ENCODE results near the gene VWA2.

Gene VWA2

DNA sequence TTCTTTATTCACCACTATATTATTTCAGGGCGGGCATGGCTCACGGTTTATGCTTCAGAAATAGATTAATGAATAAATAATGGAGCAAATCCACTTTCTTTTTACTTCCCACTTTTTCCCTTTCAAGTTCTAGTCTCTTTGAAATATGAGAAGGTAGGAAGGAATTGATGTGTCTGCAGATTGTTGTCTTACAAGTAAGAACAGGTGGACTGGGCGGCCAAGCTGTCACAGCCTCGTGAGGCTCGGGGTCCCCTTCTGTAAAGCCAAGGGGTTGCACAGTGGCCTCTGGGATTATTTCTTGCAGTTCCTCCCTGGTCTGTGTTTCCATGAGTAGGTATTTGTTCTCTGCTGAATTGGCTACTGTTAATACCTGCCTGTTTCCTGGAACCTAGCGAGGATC, 11.2 kb downstream of the VWA2 start:
- Histone ChIP-seq H3K9me3 (ENCODE audit: insufficient read depth, low read depth, low read length) (no peaks in the 10 kb centered on the region), H3K27ac (ENCODE audit: low read length) (no peak overlapping the region), H3K27me3 (ENCODE audit: insufficient read depth, low read length) (no peaks in the 10 kb centered on the region), H3K36me3 (ENCODE audit: insufficient read depth, low read depth, low read length) (no peaks in the 10 kb centered on the region), H3K4me3 (ENCODE audit: low read length) (no peak overlapping the region), H3K9ac (ENCODE audit: low read depth, low read length) (no peak overlapping the region), H3K4me1 (ENCODE audit: insufficient read depth, low read length) (no peaks in the 10 kb centered on the region)

- Histone ChIP-seq H3K9ac (ENCODE audit: low read depth, low read length) (no peak overlapping the region), H3K36me3 (ENCODE audit: insufficient read depth, low read depth, low read length) (no peaks in the 10 kb centered on the region), H3K9me3 (ENCODE audit: insufficient read depth, low read depth, low read length) (no peaks in the 10 kb centered on the region), H3K27me3 (ENCODE audit: insufficient read depth, low read length) (no peaks in the 10 kb centered on the region), H3K4me1 (ENCODE audit: insufficient read depth, low read length) (no peaks in the 10 kb centered on the region), H3K27ac (ENCODE audit: low read length) (no peak overlapping the region), H3K4me3 (ENCODE audit: low read length) (no peak overlapping the region)
Observed at GRCh38 chr10:114250716-114251115, 11.7 kb downstream of the VWA2 start.

- H3K36me3 ChIP-seq (ENCODE audit: insufficient read depth, low read depth, low read length) = no peaks in the 10 kb centered on the region
- no peaks in the 10 kb centered on the region for H3K9me3 ChIP-seq (ENCODE audit: insufficient read depth, low read depth, low read length)
- H3K27me3 ChIP-seq (ENCODE audit: insufficient read depth, low read length) = no peaks in the 10 kb centered on the region
- H3K4me3 ChIP-seq (ENCODE audit: low read length) = no peak overlapping the region
- no peaks in the 10 kb centered on the region for H3K4me1 ChIP-seq (ENCODE audit: insufficient read depth, low read length)
- H3K27ac ChIP-seq (ENCODE audit: low read length) = no peak overlapping the region
- H3K9ac ChIP-seq (ENCODE audit: low read depth, low read length) = no peak overlapping the region
Observed at GRCh38 chr10:114252092-114252491, 13.0 kb downstream of the VWA2 start.

DNA sequence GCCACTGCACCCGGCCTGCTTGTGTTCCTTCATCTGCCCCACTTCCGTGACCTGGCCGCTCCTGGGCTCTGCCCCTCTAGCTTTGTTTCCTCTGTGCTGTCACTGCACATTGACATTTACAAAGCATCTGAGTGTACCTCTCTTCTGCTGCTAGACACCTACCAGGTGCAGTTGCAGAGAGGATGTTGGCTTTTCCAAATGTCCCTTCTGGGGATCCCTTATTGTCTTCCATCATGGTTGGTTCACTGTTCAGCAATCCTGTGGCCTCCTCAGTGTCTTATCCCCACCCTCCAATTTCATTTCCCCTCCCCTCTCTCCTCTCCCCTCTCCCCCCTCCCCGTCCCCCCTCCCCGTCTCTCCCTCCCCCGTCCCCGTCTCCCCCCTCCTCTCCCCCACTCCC, 13.8 kb downstream of the VWA2 start:
- H3K36me3 ChIP-seq (ENCODE audit: insufficient read depth, low read depth, low read length) = no peaks in the 10 kb centered on the region
- H3K9me3 ChIP-seq (ENCODE audit: insufficient read depth, low read depth, low read length) = no peaks in the 10 kb centered on the region
- no peak overlapping the region for H3K9ac ChIP-seq (ENCODE audit: low read depth, low read length)
- no peaks in the 10 kb centered on the region for H3K4me1 ChIP-seq (ENCODE audit: insufficient read depth, low read length)
- no peak overlapping the region for H3K4me3 ChIP-seq (ENCODE audit: low read length)
- no peak overlapping the region for H3K27ac ChIP-seq (ENCODE audit: low read length)
- H3K27me3 ChIP-seq (ENCODE audit: insufficient read depth, low read length) = no peaks in the 10 kb centered on the region

- Histone ChIP-seq H3K36me3 (ENCODE audit: insufficient read depth, low read depth, low read length) (no peaks in the 10 kb centered on the region), H3K27me3 (ENCODE audit: insufficient read depth, low read length) (no peaks in the 10 kb centered on the region), H3K27ac (ENCODE audit: low read length) (no peak overlapping the region), H3K4me1 (ENCODE audit: insufficient read depth, low read length) (no peaks in the 10 kb centered on the region), H3K4me3 (ENCODE audit: low read length) (no peak overlapping the region), H3K9me3 (ENCODE audit: insufficient read depth, low read depth, low read length) (no peaks in the 10 kb centered on the region), H3K9ac (ENCODE audit: low read depth, low read length) (no peak overlapping the region)
Observed at GRCh38 chr10:114255227-114255626, 16.2 kb downstream of the VWA2 start.

DNA sequence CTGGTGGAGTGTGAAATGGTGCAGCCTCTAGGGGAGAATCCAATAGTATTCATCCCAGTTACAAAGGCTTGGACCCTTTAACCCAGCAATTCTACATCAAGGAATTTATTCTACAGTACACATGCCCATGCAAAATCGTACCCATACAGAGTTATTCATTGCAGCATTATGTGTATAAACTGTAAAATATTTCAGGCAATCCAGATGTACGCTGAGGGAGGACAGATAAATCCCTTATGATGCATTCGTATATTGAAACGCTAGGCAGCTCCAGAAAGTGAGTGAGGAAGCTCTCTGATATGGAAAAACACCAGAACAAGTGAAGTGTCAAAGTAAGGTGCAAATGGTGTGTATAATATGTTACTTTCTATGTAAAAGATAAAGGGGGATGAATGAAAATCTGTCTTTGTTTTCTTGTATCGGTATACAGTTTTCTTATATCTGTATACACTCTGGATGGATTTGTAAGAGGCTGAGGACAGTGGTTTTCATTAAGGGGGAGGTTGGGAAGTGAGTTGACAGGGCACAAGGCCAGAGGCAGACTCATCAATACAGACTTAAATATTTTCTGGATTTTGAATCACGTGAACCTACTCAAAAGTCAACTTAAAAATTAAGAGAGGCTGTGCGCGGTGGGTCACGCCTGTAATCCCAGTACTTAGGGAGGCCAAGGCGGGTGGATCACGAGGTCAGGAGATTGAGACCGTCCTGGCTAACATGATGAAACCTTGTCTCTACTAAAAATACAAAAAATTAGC, 17.1 kb downstream of the VWA2 start:
- Histone ChIP-seq H3K9me3 (ENCODE audit: insufficient read depth, low read depth, low read length) (no peaks in the 10 kb centered on the region), H3K27me3 (ENCODE audit: insufficient read depth, low read length) (no peaks in the 10 kb centered on the region), H3K27ac (ENCODE audit: low read length) (no peak overlapping the region), H3K36me3 (ENCODE audit: insufficient read depth, low read depth, low read length) (no peaks in the 10 kb centered on the region), H3K9ac (ENCODE audit: low read depth, low read length) (no peak overlapping the region), H3K4me1 (ENCODE audit: insufficient read depth, low read length) (no peaks in the 10 kb centered on the region), H3K4me3 (ENCODE audit: low read length) (no peak overlapping the region)

DNA sequence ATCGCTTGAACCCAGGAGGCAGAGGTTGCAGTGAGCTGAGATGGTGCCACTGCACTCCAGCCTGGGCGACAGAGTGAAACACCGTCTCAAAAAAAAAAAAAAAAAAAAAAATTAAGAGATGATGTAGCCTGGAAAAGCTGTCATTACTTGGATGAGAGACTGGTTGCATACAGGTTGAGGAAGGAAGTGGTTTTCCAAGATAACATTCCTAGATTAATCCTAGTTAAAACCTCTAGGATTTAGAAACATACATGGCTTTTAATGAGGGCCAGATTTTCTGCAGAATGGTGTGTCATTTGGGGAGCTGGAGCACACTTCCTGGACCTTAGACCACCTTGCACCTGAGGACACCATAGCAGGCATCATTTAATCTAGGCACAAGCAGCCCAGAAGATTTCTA, 17.8 kb downstream of the VWA2 start:
- Histone ChIP-seq H3K4me3 (ENCODE audit: low read length) (no peak overlapping the region), H3K4me1 (ENCODE audit: insufficient read depth, low read length) (no peaks in the 10 kb centered on the region), H3K9me3 (ENCODE audit: insufficient read depth, low read depth, low read length) (no peaks in the 10 kb centered on the region), H3K36me3 (ENCODE audit: insufficient read depth, low read depth, low read length) (no peaks in the 10 kb centered on the region), H3K27me3 (ENCODE audit: insufficient read depth, low read length) (no peaks in the 10 kb centered on the region), H3K9ac (ENCODE audit: low read depth, low read length) (no peak overlapping the region), H3K27ac (ENCODE audit: low read length) (no peak overlapping the region)

DNA sequence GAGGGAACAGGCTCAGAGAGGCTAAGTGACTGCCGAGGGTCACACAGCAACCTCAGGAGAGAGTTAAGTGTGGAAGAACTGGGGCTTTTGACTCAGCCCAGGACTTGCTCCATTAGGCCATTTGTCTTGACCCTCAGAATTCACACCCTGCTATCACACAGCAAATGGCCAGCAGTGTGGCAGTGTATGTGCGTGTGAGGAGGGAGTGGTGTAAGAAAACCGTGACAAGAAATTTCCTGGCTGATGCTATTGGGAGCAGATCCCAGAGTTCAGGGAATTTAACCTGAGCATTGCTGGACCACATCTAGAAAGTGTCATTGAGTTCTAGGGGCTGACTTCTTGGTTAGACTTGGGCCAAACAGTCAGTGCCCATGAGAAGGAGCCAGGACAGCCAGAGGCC, 18.4 kb downstream of the VWA2 start:
- Histone ChIP-seq H3K36me3 (ENCODE audit: insufficient read depth, low read depth, low read length) (no peaks in the 10 kb centered on the region), H3K4me1 (ENCODE audit: insufficient read depth, low read length) (no peaks in the 10 kb centered on the region), H3K27ac (ENCODE audit: low read length) (no peak overlapping the region), H3K9me3 (ENCODE audit: insufficient read depth, low read depth, low read length) (no peaks in the 10 kb centered on the region), H3K27me3 (ENCODE audit: insufficient read depth, low read length) (no peaks in the 10 kb centered on the region), H3K4me3 (ENCODE audit: low read length) (no peak overlapping the region), H3K9ac (ENCODE audit: low read depth, low read length) (no peak overlapping the region)

- Histone ChIP-seq H3K9ac (ENCODE audit: low read depth, low read length) (no peak overlapping the region), H3K9me3 (ENCODE audit: insufficient read depth, low read depth, low read length) (no peaks in the 10 kb centered on the region), H3K4me3 (ENCODE audit: low read length) (no peak overlapping the region), H3K27me3 (ENCODE audit: insufficient read depth, low read length) (no peaks in the 10 kb centered on the region), H3K4me1 (ENCODE audit: insufficient read depth, low read length) (no peaks in the 10 kb centered on the region), H3K36me3 (ENCODE audit: insufficient read depth, low read depth, low read length) (no peaks in the 10 kb centered on the region), H3K27ac (ENCODE audit: low read length) (no peak overlapping the region)
Observed at GRCh38 chr10:114258274-114258840, 19.3 kb downstream of the VWA2 start.

DNA sequence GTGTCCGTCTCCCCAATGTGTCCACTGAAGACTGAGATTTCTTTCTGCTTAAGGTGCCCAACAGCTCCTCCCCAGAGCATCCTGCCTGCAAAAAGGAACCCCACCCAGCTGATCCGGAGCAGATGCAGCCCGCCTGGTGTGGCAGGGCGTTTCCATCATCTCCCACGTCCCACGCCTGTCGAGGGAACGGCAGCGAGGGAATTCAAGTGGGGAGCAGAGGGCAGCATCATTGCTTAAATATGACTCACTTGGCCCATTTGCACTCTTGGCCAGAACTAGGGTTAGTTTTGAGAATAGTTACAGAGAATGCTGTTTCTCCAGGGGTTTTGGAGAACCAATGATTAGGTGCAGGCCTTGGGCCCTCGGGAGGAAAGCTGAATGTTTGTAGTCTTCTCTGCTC, 20.8 kb downstream of the VWA2 start:
- no peaks in the 10 kb centered on the region for H3K36me3 ChIP-seq (ENCODE audit: insufficient read depth, low read depth, low read length)
- H3K4me1 ChIP-seq (ENCODE audit: insufficient read depth, low read length) = no peaks in the 10 kb centered on the region
- H3K9ac ChIP-seq (ENCODE audit: low read depth, low read length) = no peak overlapping the region
- H3K4me3 ChIP-seq (ENCODE audit: low read length) = no peak overlapping the region
- H3K9me3 ChIP-seq (ENCODE audit: insufficient read depth, low read depth, low read length) = no peaks in the 10 kb centered on the region
- no peak overlapping the region for H3K27ac ChIP-seq (ENCODE audit: low read length)
- no peaks in the 10 kb centered on the region for H3K27me3 ChIP-seq (ENCODE audit: insufficient read depth, low read length)

- H3K4me1 ChIP-seq (ENCODE audit: insufficient read depth, low read length) = no peaks in the 10 kb centered on the region
- no peaks in the 10 kb centered on the region for H3K36me3 ChIP-seq (ENCODE audit: insufficient read depth, low read depth, low read length)
- H3K9ac ChIP-seq (ENCODE audit: low read depth, low read length) = no peak overlapping the region
- H3K27ac ChIP-seq (ENCODE audit: low read length) = no peak overlapping the region
- H3K4me3 ChIP-seq (ENCODE audit: low read length) = no peak overlapping the region
- no peaks in the 10 kb centered on the region for H3K9me3 ChIP-seq (ENCODE audit: insufficient read depth, low read depth, low read length)
- no peaks in the 10 kb centered on the region for H3K27me3 ChIP-seq (ENCODE audit: insufficient read depth, low read length)
Observed at GRCh38 chr10:114260366-114260765, 21.3 kb downstream of the VWA2 start.

DNA sequence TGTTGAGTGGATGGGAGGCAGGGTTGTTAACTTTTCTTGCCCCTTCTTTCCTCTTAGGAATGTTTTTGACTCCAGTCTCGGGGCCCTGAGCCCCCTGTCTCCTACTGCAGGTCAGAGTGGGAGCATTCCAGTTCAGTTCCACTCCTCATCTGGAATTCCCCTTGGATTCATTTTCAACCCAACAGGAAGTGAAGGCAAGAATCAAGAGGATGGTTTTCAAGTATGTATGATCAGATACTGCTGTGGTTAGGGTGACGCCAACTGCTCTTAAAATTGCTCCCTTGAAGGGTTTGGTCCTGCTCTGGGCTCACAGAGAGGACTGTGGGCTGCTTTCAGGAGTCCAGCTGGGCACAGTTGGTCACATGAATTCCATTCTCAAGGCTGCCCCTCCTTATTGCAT, 22.0 kb downstream of the VWA2 start:
- Histone ChIP-seq H3K36me3 (ENCODE audit: insufficient read depth, low read depth, low read length) (no peaks in the 10 kb centered on the region), H3K27me3 (ENCODE audit: insufficient read depth, low read length) (no peaks in the 10 kb centered on the region), H3K9me3 (ENCODE audit: insufficient read depth, low read depth, low read length) (no peaks in the 10 kb centered on the region), H3K4me1 (ENCODE audit: insufficient read depth, low read length) (no peaks in the 10 kb centered on the region), H3K9ac (ENCODE audit: low read depth, low read length) (no peak overlapping the region), H3K27ac (ENCODE audit: low read length) (no peak overlapping the region), H3K4me3 (ENCODE audit: low read length) (no peak overlapping the region)
